PC-3 (cell line): ENCODE measurements around the gene NDUFAF8.

Source experiments
- EZH2 ChIP-seq: fragments of 300-600 bp; sonication (generic); IDR thresholded peaks from one replicate; pipeline ENCODE4 v1.6.1; 2017; ENCODE audit warnings: antibody characterized with exemption, mild to moderate bottlenecking, low read length; ENCODE audit not compliant: unreplicated experiment
- EZH2phosphoT487 ChIP-seq: fragments of 300-600 bp; sonication (generic); IDR thresholded peaks from 2 replicates; pipeline ENCODE4 v1.6.1; 2018; ENCODE audit warnings: mild to moderate bottlenecking, antibody characterized with exemption, low read length, borderline replicate concordance
- TF ChIP-seq, protein P1 (sequence below): fragments of 300-600 bp; sonication (generic); conservative IDR thresholded peaks from 2 replicates; pipeline ENCODE4 v1.5.1; 2017; ENCODE audit warnings: antibody characterized with exemption, low read depth, mild to moderate bottlenecking, low read length

DNA sequence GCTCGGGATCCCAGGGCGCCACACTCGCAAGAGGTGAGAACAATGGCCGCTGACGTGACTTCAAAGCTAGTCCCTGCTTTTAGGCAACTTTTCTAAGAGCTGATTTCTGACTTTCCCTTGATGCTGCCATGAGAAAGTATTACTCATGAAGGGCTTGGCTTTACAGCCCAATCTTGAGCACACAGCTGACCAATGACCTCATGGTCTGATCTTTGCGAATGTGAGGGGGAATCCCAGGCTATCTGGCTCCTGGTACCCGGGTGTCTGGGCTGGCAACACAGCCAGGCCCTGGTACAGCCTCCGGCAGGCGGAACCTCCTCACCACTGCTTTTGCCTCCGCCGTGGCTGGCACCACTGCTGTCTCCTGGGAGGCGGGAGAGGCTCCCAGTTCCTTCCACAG is 17.5 kb downstream of the NDUFAF8 start:
- TF ChIP-seq, protein P1, sequence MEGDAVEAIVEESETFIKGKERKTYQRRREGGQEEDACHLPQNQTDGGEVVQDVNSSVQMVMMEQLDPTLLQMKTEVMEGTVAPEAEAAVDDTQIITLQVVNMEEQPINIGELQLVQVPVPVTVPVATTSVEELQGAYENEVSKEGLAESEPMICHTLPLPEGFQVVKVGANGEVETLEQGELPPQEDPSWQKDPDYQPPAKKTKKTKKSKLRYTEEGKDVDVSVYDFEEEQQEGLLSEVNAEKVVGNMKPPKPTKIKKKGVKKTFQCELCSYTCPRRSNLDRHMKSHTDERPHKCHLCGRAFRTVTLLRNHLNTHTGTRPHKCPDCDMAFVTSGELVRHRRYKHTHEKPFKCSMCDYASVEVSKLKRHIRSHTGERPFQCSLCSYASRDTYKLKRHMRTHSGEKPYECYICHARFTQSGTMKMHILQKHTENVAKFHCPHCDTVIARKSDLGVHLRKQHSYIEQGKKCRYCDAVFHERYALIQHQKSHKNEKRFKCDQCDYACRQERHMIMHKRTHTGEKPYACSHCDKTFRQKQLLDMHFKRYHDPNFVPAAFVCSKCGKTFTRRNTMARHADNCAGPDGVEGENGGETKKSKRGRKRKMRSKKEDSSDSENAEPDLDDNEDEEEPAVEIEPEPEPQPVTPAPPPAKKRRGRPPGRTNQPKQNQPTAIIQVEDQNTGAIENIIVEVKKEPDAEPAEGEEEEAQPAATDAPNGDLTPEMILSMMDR, result no peak
- TF ChIP-seq EZH2 (no peak), EZH2phosphoT487 (no peak)
